Gastrocnemius medialis (tissue), 4 donors: ENCODE measurements around the gene CIBAR2.

Source experiments
- CTCF ChIP-seq, 5 experiments: fragments of 450-650 bp in 3 of 5; fragments of 200-600 bp in 2 of 5; sonication (generic) in 2 of 5; IDR thresholded peaks in 4 of 5; conservative IDR thresholded peaks in 1 of 5; 1 replicate in 4 of 5; 2 replicates in 1 of 5; pipeline ENCODE4 v1.5.1; 2016 to 2019; ENCODE audit warnings: antibody characterized with exemption in 5 of 5, mild to moderate bottlenecking in 3 of 5, moderate library complexity in 3 of 5
- POLR2A ChIP-seq, 2 donors: fragments of 450-650 bp; IDR thresholded peaks; one replicate each; pipeline ENCODE4 v1.6.1; 2017; ENCODE audit warnings: antibody characterized with exemption in 2 of 2, mild to moderate bottlenecking in 2 of 2, moderate library complexity in 2 of 2

GRCh38 chr16:85107083-85107482 lies 5.2 kb downstream of the CIBAR2 start:
- TF ChIP-seq CTCF (IDR thresholded peaks at IDR 0.05 in 4 of 5, conservative IDR thresholded peaks at IDR 0.05 in 1 of 5) (no peak), POLR2A (IDR thresholded peaks at IDR 0.05) (no peak)
